ENCODE measurements around the gene COPE. TPM values are rescaled to one million over a fixed set of nuclear protein-coding genes. Genes with fewer than 3 reads are reported as not detected.
"Not testable (repeated sequence)": the region's sequence is repeated elsewhere in the genome, so short reads cannot be mapped to it uniquely, and the experiment has no call there.

Gene COPE
- polyA plus RNA-seq, 1 donor, result 135 TPM

DNA sequence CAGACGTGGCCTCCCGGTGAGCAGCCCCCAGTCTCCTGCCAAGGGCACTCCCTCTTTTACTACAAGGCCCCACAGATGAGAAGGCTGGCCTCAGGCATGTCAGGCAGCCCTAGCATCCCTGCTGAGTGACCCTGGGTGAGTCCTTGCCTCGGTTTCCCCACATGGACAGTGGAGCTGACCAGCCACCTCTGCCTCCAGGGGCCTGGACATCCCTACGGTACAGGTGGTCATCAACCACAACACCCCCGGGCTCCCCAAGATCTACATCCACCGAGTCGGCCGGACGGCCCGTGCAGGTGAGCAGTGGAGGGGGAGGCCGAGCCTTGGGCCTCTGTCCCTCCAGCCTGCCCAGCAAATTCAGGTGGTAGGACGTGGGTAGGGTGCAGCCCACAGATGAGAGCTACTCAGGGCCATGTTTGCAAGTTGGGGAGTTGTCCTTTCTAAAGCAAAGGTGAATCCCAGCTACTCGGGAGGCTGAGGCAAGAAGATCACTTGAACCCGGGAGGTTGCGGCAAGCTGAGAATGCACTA is 5.6 kb upstream of the COPE start:
- no CpG with 5 or more reads among the region's 15 CpGs for WGBS (ENCODE audit: insufficient coverage, low lambda C conversion rate)
- no peak for DNase-seq
- Histone ChIP-seq H3K4me3 (ENCODE audit: low read length) (no peak overlapping the region), H3K9me3 (ENCODE audit: control insufficient read depth, low read depth, low read length) (no peaks in the 10 kb centered on the region), H3K4me1 (ENCODE audit: control insufficient read depth, insufficient read depth, low read length) (peaks cover 7% of the 10 kb centered on the region), H3K27ac (ENCODE audit: low read length) (no peak overlapping the region), H3K36me3 (ENCODE audit: control insufficient read depth, insufficient read depth, low read length) (peaks cover 75% of the 10 kb centered on the region), H3K27me3 (ENCODE audit: control insufficient read depth, insufficient read depth, low read length) (no peaks in the 10 kb centered on the region)

DNA sequence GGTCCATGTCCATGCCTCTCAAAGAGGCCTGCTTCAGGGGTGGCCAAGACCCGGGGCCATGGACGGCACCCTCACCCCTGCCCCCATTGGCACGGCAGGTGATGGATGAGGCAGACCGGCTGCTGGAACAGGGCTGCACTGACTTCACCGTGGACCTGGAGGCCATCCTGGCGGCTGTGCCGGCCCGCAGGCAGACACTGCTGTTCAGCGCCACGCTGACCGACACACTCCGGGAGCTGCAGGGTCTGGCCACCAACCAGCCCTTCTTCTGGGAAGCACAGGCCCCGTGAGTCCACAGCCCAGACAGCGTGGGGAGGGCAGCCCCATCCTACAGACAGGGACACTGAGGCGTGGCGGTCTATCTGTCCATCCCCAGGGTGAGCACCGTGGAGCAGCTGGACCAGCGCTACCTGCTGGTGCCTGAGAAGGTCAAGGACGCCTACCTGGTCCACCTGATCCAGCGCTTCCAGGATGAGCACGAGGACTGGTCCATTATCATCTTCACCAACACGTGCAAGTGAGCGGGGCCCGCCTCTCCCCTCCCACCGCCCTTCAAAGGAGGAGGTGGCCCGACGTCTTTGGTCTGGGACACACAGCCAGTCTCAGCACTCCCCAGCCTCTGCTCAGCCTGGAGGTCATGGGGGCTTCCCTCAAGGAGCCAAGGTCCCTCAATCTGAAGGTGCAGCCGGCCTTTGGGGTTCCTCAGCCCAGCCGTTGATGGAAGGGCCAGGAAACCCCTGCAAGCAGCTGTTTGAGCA is 3.2 kb upstream of the COPE start:
- peaks cover 56% of the 10 kb centered on the region for H3K36me3 ChIP-seq (ENCODE audit: control insufficient read depth, insufficient read depth, low read length)
- no peak for DNase-seq
- H3K27ac ChIP-seq (ENCODE audit: low read length), result no peak overlapping the region
- H3K4me1 ChIP-seq (ENCODE audit: control insufficient read depth, insufficient read depth, low read length), result peaks cover 10% of the 10 kb centered on the region
- no peaks in the 10 kb centered on the region for H3K9me3 ChIP-seq (ENCODE audit: control insufficient read depth, low read depth, low read length)
- no peaks in the 10 kb centered on the region for H3K27me3 ChIP-seq (ENCODE audit: control insufficient read depth, insufficient read depth, low read length)
- no peak overlapping the region for H3K4me3 ChIP-seq (ENCODE audit: low read length)
- no CpG with 5 or more reads among the region's 29 CpGs for WGBS (ENCODE audit: insufficient coverage, low lambda C conversion rate)

DNA sequence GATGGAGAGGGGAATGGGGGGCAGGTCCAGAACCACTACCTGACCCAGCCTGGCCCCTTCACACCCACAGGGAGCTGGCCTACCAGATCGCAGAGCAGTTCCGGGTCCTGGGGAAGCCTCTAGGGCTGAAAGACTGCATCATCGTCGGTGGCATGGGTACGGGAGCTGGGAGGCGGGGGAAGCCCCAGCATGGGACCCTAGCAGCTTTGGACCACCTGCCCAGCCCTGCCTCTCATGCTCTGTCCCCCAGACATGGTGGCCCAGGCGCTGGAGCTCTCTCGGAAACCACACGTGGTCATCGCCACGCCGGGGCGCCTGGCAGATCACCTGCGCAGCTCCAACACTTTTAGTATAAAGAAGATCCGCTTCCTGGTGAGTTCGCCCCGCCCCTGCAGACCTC is 2.4 kb upstream of the COPE start:
- DNase-seq, result no peak
- H3K4me1 ChIP-seq (ENCODE audit: control insufficient read depth, insufficient read depth, low read length), result peaks cover 10% of the 10 kb centered on the region
- no peak overlapping the region for H3K27ac ChIP-seq (ENCODE audit: low read length)
- no peaks in the 10 kb centered on the region for H3K9me3 ChIP-seq (ENCODE audit: control insufficient read depth, low read depth, low read length)
- peaks cover 51% of the 10 kb centered on the region for H3K36me3 ChIP-seq (ENCODE audit: control insufficient read depth, insufficient read depth, low read length)
- no CpG with 5 or more reads among the region's 17 CpGs for WGBS (ENCODE audit: insufficient coverage, low lambda C conversion rate)
- H3K27me3 ChIP-seq (ENCODE audit: control insufficient read depth, insufficient read depth, low read length), result no peaks in the 10 kb centered on the region
- no peak overlapping the region for H3K4me3 ChIP-seq (ENCODE audit: low read length)

DNA sequence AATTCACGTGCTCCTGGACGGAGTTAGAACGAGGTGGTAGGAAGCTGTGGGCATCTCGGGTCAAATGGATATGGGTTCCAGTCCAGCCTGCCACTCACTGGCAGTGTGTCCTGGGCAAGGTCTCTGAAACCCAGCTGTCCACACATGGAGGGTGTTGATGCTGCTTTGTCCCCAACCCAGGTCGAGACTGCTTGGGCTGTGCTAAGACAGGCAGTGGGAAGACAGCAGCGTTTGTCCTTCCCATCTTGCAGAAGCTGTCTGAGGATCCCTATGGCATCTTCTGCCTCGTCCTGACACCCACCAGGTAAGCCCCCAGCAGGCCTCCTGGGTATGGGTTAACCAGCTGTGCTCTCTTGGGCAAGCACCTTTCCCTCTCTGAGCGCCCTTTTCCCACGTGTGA is 1.2 kb upstream of the COPE start:
- H3K9me3 ChIP-seq (ENCODE audit: control insufficient read depth, low read depth, low read length), result no peaks in the 10 kb centered on the region
- DNase-seq, result no peak
- no CpG with 5 or more reads among the region's 9 CpGs for WGBS (ENCODE audit: insufficient coverage, low lambda C conversion rate)
- H3K36me3 ChIP-seq (ENCODE audit: control insufficient read depth, insufficient read depth, low read length), result peaks cover 44% of the 10 kb centered on the region
- peaks cover 10% of the 10 kb centered on the region for H3K4me1 ChIP-seq (ENCODE audit: control insufficient read depth, insufficient read depth, low read length)
- no peaks in the 10 kb centered on the region for H3K27me3 ChIP-seq (ENCODE audit: control insufficient read depth, insufficient read depth, low read length)
- no peak overlapping the region for H3K27ac ChIP-seq (ENCODE audit: low read length)
- peak overlapping the region; percentile 75 for H3K4me3 ChIP-seq (ENCODE audit: low read length)

DNA sequence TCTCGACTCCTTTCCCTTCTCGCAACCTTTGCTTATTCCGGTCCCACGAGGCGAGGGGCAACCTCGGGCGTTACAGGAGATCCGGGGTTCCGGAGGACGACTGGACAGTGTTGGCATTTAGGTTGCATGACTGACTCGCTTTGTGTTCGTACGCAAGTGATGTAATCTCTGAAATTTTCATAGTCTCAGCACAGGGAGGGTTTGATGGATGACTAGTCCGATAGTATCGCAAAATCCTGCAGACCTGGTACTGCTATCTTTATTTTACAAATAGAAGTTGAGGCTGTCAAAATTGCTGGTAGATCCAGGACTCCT is 670 bp upstream of the COPE start:
- Histone ChIP-seq H3K9me3 (ENCODE audit: control insufficient read depth, low read depth, low read length) (no peaks in the 10 kb centered on the region), H3K4me1 (ENCODE audit: control insufficient read depth, insufficient read depth, low read length) (peaks cover 10% of the 10 kb centered on the region), H3K27me3 (ENCODE audit: control insufficient read depth, insufficient read depth, low read length) (no peaks in the 10 kb centered on the region), H3K4me3 (ENCODE audit: low read length) (peak overlapping the region; percentile 75), H3K27ac (ENCODE audit: low read length) (no peak overlapping the region), H3K36me3 (ENCODE audit: control insufficient read depth, insufficient read depth, low read length) (peaks cover 46% of the 10 kb centered on the region)
- WGBS (ENCODE audit: insufficient coverage, low lambda C conversion rate), result no CpG with 5 or more reads among the region's 15 CpGs
- no peak for DNase-seq

DNA sequence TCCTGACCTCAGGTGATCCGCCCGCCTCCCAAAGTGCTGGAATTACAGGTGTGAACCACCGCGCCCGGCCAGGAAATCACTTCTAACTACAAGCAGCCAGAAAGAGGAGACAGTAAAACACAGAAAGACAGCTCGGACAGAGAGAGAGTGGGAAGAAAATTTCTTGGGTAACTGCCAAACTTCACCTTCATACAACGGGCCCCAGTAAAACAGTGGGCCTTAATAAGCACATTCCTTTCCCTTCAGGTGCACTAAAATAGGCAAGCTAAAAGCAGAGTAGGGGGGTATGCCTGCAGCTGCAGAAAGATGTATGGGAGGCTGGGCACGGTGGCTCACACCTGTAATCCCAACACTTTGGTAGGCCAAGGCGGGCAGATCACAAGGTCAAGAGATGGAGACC is 1.6 kb downstream of the COPE start:
- no CpG with 5 or more reads among the region's 9 CpGs for WGBS (ENCODE audit: insufficient coverage, low lambda C conversion rate)
- not testable (repeated sequence) for H3K4me3 ChIP-seq (ENCODE audit: low read length)

DNA sequence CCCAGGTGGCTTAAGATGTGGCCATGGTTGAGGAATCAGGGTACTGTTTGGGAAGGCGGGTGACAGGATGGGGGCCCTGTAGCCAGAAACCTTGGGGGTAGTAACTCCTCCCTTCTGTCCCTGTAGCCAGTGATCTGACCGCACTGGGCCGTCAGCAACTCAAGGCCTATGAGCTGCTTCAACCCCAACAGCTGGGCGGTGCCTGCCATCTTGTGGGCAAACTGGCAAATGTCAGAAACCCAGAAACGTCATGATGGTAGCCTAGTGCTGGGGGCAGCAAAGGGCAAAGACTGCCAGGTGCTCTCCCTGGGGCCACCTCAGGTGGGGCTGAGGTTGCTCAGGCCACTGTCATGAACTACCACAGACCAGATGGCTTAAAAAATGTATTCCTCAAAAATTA is 3.5 kb downstream of the COPE start:
- H3K4me1 ChIP-seq (ENCODE audit: control insufficient read depth, insufficient read depth, low read length), result peaks cover 8% of the 10 kb centered on the region
- peaks cover 39% of the 10 kb centered on the region for H3K36me3 ChIP-seq (ENCODE audit: control insufficient read depth, insufficient read depth, low read length)
- no peak overlapping the region for H3K4me3 ChIP-seq (ENCODE audit: low read length)
- H3K27me3 ChIP-seq (ENCODE audit: control insufficient read depth, insufficient read depth, low read length), result no peaks in the 10 kb centered on the region
- no peak overlapping the region for H3K27ac ChIP-seq (ENCODE audit: low read length)
- DNase-seq, result peak in 1 of 2 donors; percentile 29
- WGBS (ENCODE audit: insufficient coverage, low lambda C conversion rate), result no CpG with 5 or more reads among the region's 5 CpGs
- H3K9me3 ChIP-seq (ENCODE audit: control insufficient read depth, low read depth, low read length), result no peaks in the 10 kb centered on the region

More for the DNA sequence above, 1.6 kb downstream of the COPE start:
- H3K27me3 ChIP-seq (ENCODE audit: control insufficient read depth, insufficient read depth, low read length); DNase-seq; H3K27ac ChIP-seq (ENCODE audit: low read length); H3K4me1 ChIP-seq (ENCODE audit: control insufficient read depth, insufficient read depth, low read length); H3K9me3 ChIP-seq (ENCODE audit: control insufficient read depth, low read depth, low read length): not testable (repeated sequence)
- H3K36me3 ChIP-seq (ENCODE audit: control insufficient read depth, insufficient read depth, low read length), result peaks cover 44% of the 10 kb centered on the region

DNA sequence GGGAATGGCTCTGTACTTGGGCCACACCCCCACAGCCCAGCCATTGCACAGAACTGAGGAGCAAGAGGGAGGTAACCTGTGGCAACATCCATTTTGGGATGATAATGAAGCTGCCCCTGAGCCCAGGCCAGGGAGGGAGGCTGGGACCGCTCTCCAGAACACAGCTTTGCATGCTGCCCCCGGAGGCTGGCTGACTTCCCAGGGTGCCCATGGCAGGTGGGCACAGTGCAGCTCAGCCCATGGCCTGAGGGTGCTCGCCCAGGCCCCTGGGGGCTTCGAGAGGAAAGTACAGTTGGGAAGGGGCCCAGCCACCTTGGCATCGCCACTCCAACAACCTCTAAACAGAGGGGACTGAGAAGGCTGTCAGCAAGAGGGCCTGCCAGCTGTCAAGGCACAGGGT is 5.7 kb downstream of the COPE start:
- no CpG with 5 or more reads among the region's 5 CpGs for WGBS (ENCODE audit: insufficient coverage, low lambda C conversion rate)
- no peaks in the 10 kb centered on the region for H3K9me3 ChIP-seq (ENCODE audit: control insufficient read depth, low read depth, low read length)
- DNase-seq, result no peak
- H3K4me3 ChIP-seq (ENCODE audit: low read length), result no peak overlapping the region
- peaks cover 52% of the 10 kb centered on the region for H3K36me3 ChIP-seq (ENCODE audit: control insufficient read depth, insufficient read depth, low read length)
- no peaks in the 10 kb centered on the region for H3K27me3 ChIP-seq (ENCODE audit: control insufficient read depth, insufficient read depth, low read length)
- peaks cover 3% of the 10 kb centered on the region for H3K4me1 ChIP-seq (ENCODE audit: control insufficient read depth, insufficient read depth, low read length)
- H3K27ac ChIP-seq (ENCODE audit: low read length), result no peak overlapping the region

DNA sequence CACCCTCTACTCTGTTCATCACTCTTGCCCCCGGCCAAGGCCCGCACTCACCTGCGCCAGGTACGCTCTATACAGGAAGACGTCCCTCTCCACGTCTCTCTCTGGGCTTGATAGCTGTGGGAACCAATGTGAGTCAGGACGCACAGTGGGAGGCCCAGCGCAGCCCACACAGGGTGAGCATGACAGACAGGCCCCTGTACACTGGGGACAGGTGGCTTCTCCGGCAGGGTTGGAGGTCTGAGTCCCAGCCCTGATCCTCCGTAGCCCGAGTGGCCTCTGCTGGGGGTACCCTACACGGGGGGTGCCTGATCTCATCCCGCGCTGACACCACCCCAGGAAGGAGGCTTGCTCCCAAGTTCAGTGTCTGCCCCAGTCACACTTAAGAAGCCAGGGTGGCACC is 6.3 kb downstream of the COPE start:
- DNase-seq, result no peak
- H3K36me3 ChIP-seq (ENCODE audit: control insufficient read depth, insufficient read depth, low read length), result peaks cover 55% of the 10 kb centered on the region
- no CpG with 5 or more reads among the region's 14 CpGs for WGBS (ENCODE audit: insufficient coverage, low lambda C conversion rate)
- peaks cover 3% of the 10 kb centered on the region for H3K4me1 ChIP-seq (ENCODE audit: control insufficient read depth, insufficient read depth, low read length)
- H3K4me3 ChIP-seq (ENCODE audit: low read length), result no peak overlapping the region
- no peak overlapping the region for H3K27ac ChIP-seq (ENCODE audit: low read length)
- H3K27me3 ChIP-seq (ENCODE audit: control insufficient read depth, insufficient read depth, low read length), result no peaks in the 10 kb centered on the region
- no peaks in the 10 kb centered on the region for H3K9me3 ChIP-seq (ENCODE audit: control insufficient read depth, low read depth, low read length)

DNA sequence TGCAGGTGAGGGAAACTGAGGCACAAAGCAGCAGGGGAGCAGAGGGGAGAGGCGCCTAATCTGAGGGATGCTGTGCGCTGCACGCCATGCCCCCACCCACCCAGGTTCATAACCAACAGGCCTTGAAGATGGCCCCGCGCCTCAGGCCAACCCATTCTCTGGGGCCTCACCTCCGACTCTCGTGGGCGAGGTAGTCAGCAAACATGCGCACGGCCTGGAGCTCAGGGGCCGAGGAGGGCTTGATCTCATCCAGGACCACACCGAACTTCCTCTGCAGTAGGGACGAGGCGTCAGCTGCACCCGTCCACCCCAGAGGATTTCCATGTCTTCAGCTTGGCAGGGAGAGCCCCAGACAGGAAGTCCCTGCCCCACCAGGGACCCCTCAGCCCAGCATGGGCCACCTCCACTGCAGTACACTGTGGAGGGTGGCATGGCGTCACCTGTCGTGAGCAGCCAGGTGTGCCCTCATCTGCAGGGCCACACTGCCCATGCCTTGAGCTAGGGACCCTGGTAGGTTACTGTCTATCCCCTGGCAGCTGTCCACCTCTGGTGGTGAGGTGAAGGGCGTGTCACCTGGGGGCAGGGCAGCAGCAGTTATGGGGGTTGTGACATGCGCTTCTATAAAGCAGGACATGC is 8.3 kb downstream of the COPE start:
- Histone ChIP-seq H3K4me1 (ENCODE audit: control insufficient read depth, insufficient read depth, low read length) (no peaks in the 10 kb centered on the region), H3K27ac (ENCODE audit: low read length) (no peak overlapping the region), H3K4me3 (ENCODE audit: low read length) (no peak overlapping the region), H3K9me3 (ENCODE audit: control insufficient read depth, low read depth, low read length) (peaks cover 2% of the 10 kb centered on the region), H3K36me3 (ENCODE audit: control insufficient read depth, insufficient read depth, low read length) (peaks cover 72% of the 10 kb centered on the region), H3K27me3 (ENCODE audit: control insufficient read depth, insufficient read depth, low read length) (no peaks in the 10 kb centered on the region)
- no CpG with 5 or more reads among the region's 19 CpGs for WGBS (ENCODE audit: insufficient coverage, low lambda C conversion rate)
- no peak for DNase-seq

DNA sequence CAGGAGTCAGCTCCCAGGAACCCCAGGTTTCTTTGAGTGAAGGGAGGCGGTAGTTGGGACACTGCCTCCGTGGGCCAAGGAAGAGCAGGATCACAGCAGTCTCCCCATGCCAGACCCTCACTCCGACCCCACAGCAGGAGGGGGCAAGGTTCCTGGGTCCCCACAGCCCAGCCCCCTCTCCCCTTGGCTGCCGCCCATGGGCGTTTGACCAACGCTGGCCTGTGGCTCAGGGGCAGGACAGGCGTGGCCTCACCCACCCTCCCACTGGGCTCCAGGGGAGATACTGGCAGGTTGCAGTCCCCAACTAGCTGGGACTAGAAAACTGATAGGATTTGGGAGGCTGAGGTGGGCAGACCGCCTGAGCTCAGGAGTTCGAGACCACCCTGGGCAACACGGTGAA is 9.2 kb downstream of the COPE start:
- H3K36me3 ChIP-seq (ENCODE audit: control insufficient read depth, insufficient read depth, low read length), result peaks cover 74% of the 10 kb centered on the region
- no peak for DNase-seq

More for the DNA sequence above, 9.2 kb downstream of the COPE start:
- Histone ChIP-seq H3K4me1 (ENCODE audit: control insufficient read depth, insufficient read depth, low read length) (no peaks in the 10 kb centered on the region), H3K27me3 (ENCODE audit: control insufficient read depth, insufficient read depth, low read length) (no peaks in the 10 kb centered on the region), H3K9me3 (ENCODE audit: control insufficient read depth, low read depth, low read length) (peaks cover 2% of the 10 kb centered on the region), H3K27ac (ENCODE audit: low read length) (no peak overlapping the region), H3K4me3 (ENCODE audit: low read length) (no peak overlapping the region)
- no CpG with 5 or more reads among the region's 10 CpGs for WGBS (ENCODE audit: insufficient coverage, low lambda C conversion rate)
